HG03135 (cell line): ENCODE results near the gene ARHGEF4.

Experiments
- ATAC-seq: cut with Tn5 transposase; IDR thresholded peaks from one replicate; pipeline ENCODE4 v1.9.1; 2021; ENCODE audit warnings: mild to moderate bottlenecking, moderate library complexity; ENCODE audit not compliant: unreplicated experiment

ARHGEF4 gene

GRCh38 chr2:130819608-130820278 lies 17.0 kb upstream of the ARHGEF4 start:
- ATAC-seq = no peak

- no peak for ATAC-seq
Measured at GRCh38 chr2:130820279-130820861, 16.3 kb upstream of the ARHGEF4 start.

- ATAC-seq = no peak
Measured at GRCh38 chr2:130821867-130822266, 14.8 kb upstream of the ARHGEF4 start.

- ATAC-seq = no peak
Measured at GRCh38 chr2:130822766-130823165, 13.9 kb upstream of the ARHGEF4 start.

- no peak for ATAC-seq
Measured at GRCh38 chr2:130823171-130823885, 13.4 kb upstream of the ARHGEF4 start.

- ATAC-seq = peak; percentile 51
Measured at GRCh38 chr2:130823886-130824491, 12.7 kb upstream of the ARHGEF4 start.

- ATAC-seq = peak; percentile 85
Measured at GRCh38 chr2:130824492-130825061, 12.1 kb upstream of the ARHGEF4 start.

- no peak for ATAC-seq
Measured at GRCh38 chr2:130825231-130825965, 11.3 kb upstream of the ARHGEF4 start.

- ATAC-seq = no peak
Measured at GRCh38 chr2:130825966-130826253, 10.8 kb upstream of the ARHGEF4 start.

- ATAC-seq = no peak
Measured at GRCh38 chr2:130826419-130826818, 10.3 kb upstream of the ARHGEF4 start.

GRCh38 chr2:130826821-130827501 lies 9.8 kb upstream of the ARHGEF4 start:
- no peak for ATAC-seq

- ATAC-seq = no peak
Measured at GRCh38 chr2:130827502-130828251, 9.0 kb upstream of the ARHGEF4 start.

GRCh38 chr2:130828461-130828860 lies 8.3 kb upstream of the ARHGEF4 start:
- no peak for ATAC-seq

GRCh38 chr2:130829015-130829414 lies 7.7 kb upstream of the ARHGEF4 start:
- no peak for ATAC-seq

GRCh38 chr2:130830538-130830937 lies 6.2 kb upstream of the ARHGEF4 start:
- no peak for ATAC-seq

GRCh38 chr2:130831356-130831755 lies 5.4 kb upstream of the ARHGEF4 start:
- no peak for ATAC-seq

- ATAC-seq = no peak
Measured at GRCh38 chr2:130832296-130832940, 4.3 kb upstream of the ARHGEF4 start.

- no peak for ATAC-seq
Measured at GRCh38 chr2:130834091-130834930, 2.4 kb upstream of the ARHGEF4 start.
